CD14-positive monocyte (primary cell): ENCODE results near the gene STX18. TPM values are rescaled to one million over a fixed set of nuclear protein-coding genes. Genes with fewer than 3 reads are reported as not detected.

Experiments
- DNase-seq, 3 donors: peaks; one replicate each; pipeline ENCODE4 v3.0.0-alpha.2; 2011 to 2022
- H2AFZ ChIP-seq: 2 replicates; pipeline ENCODE4 v1.6.0; 2012; ENCODE audit warnings: mild to moderate bottlenecking, low read depth, low read length, inconsistent platforms; ENCODE audit not compliant: insufficient read depth, poor library complexity, severe bottlenecking
- H3K27ac ChIP-seq, 2 donors: 1 replicate in 1 of 2; 2 replicates in 1 of 2; pipeline ENCODE4 v1.5.1; 2012 to 2013; ENCODE audit warnings: low read length in 2 of 2, control low read depth in 1 of 2, inconsistent platforms in 1 of 2, low read depth in 1 of 2, mild to moderate bottlenecking in 1 of 2
- H3K27me3 ChIP-seq, 2 donors: one replicate each; pipeline versions ENCODE4 v1.6.0 to v1.6.1; 2011 to 2013; ENCODE audit warnings: low read length in 2 of 2; ENCODE audit not compliant: control insufficient read depth in 2 of 2, insufficient read depth in 2 of 2
- H3K36me3 ChIP-seq, 2 donors: replicated peaks in 1 of 2; 1 replicate in 1 of 2; 2 replicates in 1 of 2; pipeline versions ENCODE4 v1.5.1 to v1.6.1; 2012 to 2013; ENCODE audit warnings: low read length in 2 of 2, control low read depth in 1 of 2, inconsistent platforms in 1 of 2, mild to moderate bottlenecking in 1 of 2; ENCODE audit not compliant: insufficient read depth in 2 of 2, control insufficient read depth in 1 of 2
- H3K4me1 ChIP-seq, 2 donors: 1 replicate in 1 of 2; 2 replicates in 1 of 2; pipeline versions ENCODE4 v1.5.1 to v1.6.1; 2012 to 2013; ENCODE audit warnings: low read length in 2 of 2, control low read depth in 1 of 2, inconsistent platforms in 1 of 2, mild to moderate bottlenecking in 1 of 2, moderate library complexity in 1 of 2; ENCODE audit not compliant: insufficient read depth in 2 of 2, control insufficient read depth in 1 of 2
- H3K4me2 ChIP-seq: replicated peaks from 2 replicates; pipeline ENCODE3; 2012; ENCODE audit warnings: low read length, moderate library complexity, mild to moderate bottlenecking; ENCODE audit not compliant: poor library complexity, severe bottlenecking; ENCODE audit errors: extremely low read depth
- H3K4me3 ChIP-seq, 3 experiments: fragments of 200-600 bp in 1 of 3; sonication (generic) in 1 of 3; replicated peaks in 1 of 3; 1 replicate in 2 of 3; 2 replicates in 1 of 3; pipeline ENCODE4 v1.5.1; 2011 to 2013; ENCODE audit warnings: low read length in 3 of 3, mild to moderate bottlenecking in 3 of 3, control low read depth in 2 of 3, low read depth in 2 of 3, inconsistent platforms in 1 of 3, moderate library complexity in 1 of 3
- H3K79me2 ChIP-seq: 2 replicates; pipeline ENCODE4 v1.6.0; 2012; ENCODE audit warnings: mild to moderate bottlenecking, control low read depth, inconsistent platforms, low read length, moderate library complexity; ENCODE audit not compliant: insufficient read depth
- H3K9ac ChIP-seq: 2 replicates; pipeline ENCODE4 v1.6.0; 2017; ENCODE audit warnings: low read length, mild to moderate bottlenecking; ENCODE audit not compliant: insufficient read depth, poor library complexity, severe bottlenecking
- H3K9me3 ChIP-seq, 2 donors: replicated peaks in 1 of 2; 1 replicate in 1 of 2; 2 replicates in 1 of 2; pipeline versions ENCODE4 v1.5.1 to v1.6.1; 2012 to 2013; ENCODE audit warnings: low read length in 2 of 2, control low read depth in 1 of 2; ENCODE audit not compliant: control insufficient read depth in 1 of 2, insufficient read depth in 1 of 2
- H4K20me1 ChIP-seq: 2 replicates; pipeline ENCODE4 v1.6.0; 2012; ENCODE audit warnings: mild to moderate bottlenecking, low read length, control low read depth, moderate library complexity; ENCODE audit not compliant: insufficient read depth
- H3K27ac Mint-ChIP-seq, 7 donors: one replicate each; pipeline ENCODE4 v1.8.0; 2020; ENCODE audit warnings: mild to moderate bottlenecking in 7 of 7, mixed read lengths in 7 of 7, moderate library complexity in 6 of 7, inconsistent platforms in 2 of 7
- H3K27me3 Mint-ChIP-seq, 3 donors: one replicate each; pipeline ENCODE4 v1.8.0; 2021 to 2022; ENCODE audit warnings: low read depth in 3 of 3, mild to moderate bottlenecking in 3 of 3, mixed read lengths in 3 of 3, moderate library complexity in 3 of 3, inconsistent platforms in 1 of 3
- H3K36me3 Mint-ChIP-seq, 2 donors: one replicate each; pipeline ENCODE4 v1.8.0; 2020; ENCODE audit warnings: mixed read lengths in 2 of 2, inconsistent platforms in 1 of 2, mild to moderate bottlenecking in 1 of 2
- H3K4me1 Mint-ChIP-seq: one replicate; pipeline ENCODE4 v1.8.0; 2020; ENCODE audit warnings: mild to moderate bottlenecking, mixed read lengths
- H3K4me3 Mint-ChIP-seq, 2 donors: one replicate each; pipeline ENCODE4 v1.8.0; 2020; ENCODE audit warnings: mild to moderate bottlenecking in 2 of 2, mixed read lengths in 2 of 2, moderate library complexity in 1 of 2
- H3K9me3 Mint-ChIP-seq, 7 donors: one replicate each; pipeline ENCODE4 v1.8.0; 2020 to 2022; ENCODE audit warnings: mixed read lengths in 7 of 7, mild to moderate bottlenecking in 6 of 7, moderate library complexity in 6 of 7, inconsistent platforms in 2 of 7
- CTCF ChIP-seq: fragments of 200-600 bp; IDR thresholded peaks from one replicate; pipeline ENCODE4 v1.8.0; 2022; ENCODE audit warnings: antibody characterized with exemption, mild to moderate bottlenecking
- WGBS: methylation state at CpG from one replicate; pipeline ENCODE4 v1.1.5; 2013; ENCODE audit warnings: missing lambda C conversion rate; ENCODE audit not compliant: insufficient coverage; 5-methylcytosine and 5-hydroxymethylcytosine counted together
- intact Hi-C, 2 donors: fragments of 100-400 bp; cut with micrococcal nuclease; formaldehyde crosslinking; loops; one replicate each; pipeline versions ENCODE4 v1.15.0 to v1.15.1; 2023
- polyA plus RNA-seq, 3 donors: library from polyadenylated mRNA; depleted of rRNA in 1 of 3; unstranded in 2 of 3; stranded (reverse) in 1 of 3; fragments of 300-500 nt in 2 of 3; fragments of >200 nt in 1 of 3; fragmentation: Illumina TruSeq in 2 of 3; gene quantifications; 1 replicate in 2 of 3; 2 replicates in 1 of 3; pipeline ENCODE4 v1.2.3, GENCODE V29; 2012 to 2021

Gene STX18
- polyA plus RNA-seq, 3 donors, result 19.0 to 24.1 (median 19.6) TPM

GRCh38 chr4:4564522-4564921, 22.7 kb upstream of the STX18 start:
- Histone ChIP-seq H4K20me1 (no peaks in the 10 kb centered on the region), H3K79me2 (no peaks in the 10 kb centered on the region), H3K4me3 (no peak overlapping the region), H3K27ac (no peak overlapping the region), H3K27me3 (no peaks in the 10 kb centered on the region), H2AFZ (no peak overlapping the region), H3K9me3 (no peaks in the 10 kb centered on the region), H3K4me2 (no peak overlapping the region), H3K9ac (no peak overlapping the region), H3K36me3 (no peaks in the 10 kb centered on the region), H3K4me1 (no peaks in the 10 kb centered on the region)
- TF ChIP-seq CTCF, result no peak
- Mint-ChIP-seq H3K4me3 (no peak overlapping the region), H3K9me3 (peaks cover 0 to under 1% (median 0%) of the 10 kb centered on the region in 7 donors), H3K4me1 (no peaks in the 10 kb centered on the region), H3K36me3 (no peaks in the 10 kb centered on the region), H3K27me3 (peaks cover 0 to 2% (median 0%) of the 10 kb centered on the region in 3 donors), H3K27ac (no peak overlapping the region)
- no peak for DNase-seq
- WGBS, result 100% methylated on average over 3 of the region's 3 CpGs
- intact Hi-C loops, result no loop called here

- intact Hi-C loops, result no loop called here
- no peaks in the 10 kb centered on the region for H3K4me1 ChIP-seq
- H3K36me3 Mint-ChIP-seq, result no peaks in the 10 kb centered on the region
- no peak overlapping the region for H3K4me2 ChIP-seq
- no peak overlapping the region for H3K27ac ChIP-seq
- H3K27ac Mint-ChIP-seq, result no peak overlapping the region
- no peaks in the 10 kb centered on the region for H3K79me2 ChIP-seq
- no peak overlapping the region for H3K4me3 ChIP-seq
- DNase-seq, result no peak
- H3K9me3 Mint-ChIP-seq, result no peaks in the 10 kb centered on the region
- H3K9me3 ChIP-seq, result no peaks in the 10 kb centered on the region
- H3K27me3 Mint-ChIP-seq, result peaks cover 0 to 5% (median 0%) of the 10 kb centered on the region in 3 donors
- no peaks in the 10 kb centered on the region for H3K4me1 Mint-ChIP-seq
- H3K27me3 ChIP-seq, result no peaks in the 10 kb centered on the region
- no peaks in the 10 kb centered on the region for H4K20me1 ChIP-seq
- WGBS, result 100% methylated on average over 1 of the region's 5 CpGs
- H3K9ac ChIP-seq, result no peak overlapping the region
- H3K4me3 Mint-ChIP-seq, result no peak overlapping the region
- no peak for TF ChIP-seq CTCF
- H3K36me3 ChIP-seq, result no peaks in the 10 kb centered on the region
- H2AFZ ChIP-seq, result no peak overlapping the region
These were observed 18.8 kb upstream of the STX18 start for GRCh38 chr4:4560642-4561041.
